ENCODE data around the gene PPFIBP2.

Gene PPFIBP2

GRCh38 chr11:7486098-7486780 is 27.6 kb upstream of the PPFIBP2 start:
- Histone ChIP-seq H3K36me3 (ENCODE audit: insufficient read depth, low read length) (no peaks in the 10 kb centered on the region), H2AFZ (ENCODE audit: low read length) (no peak overlapping the region), H3K4me2 (ENCODE audit: low read length) (no peak overlapping the region), H3K4me3 (ENCODE audit: low read depth, low read length, poor library complexity, severe bottlenecking) (no peak overlapping the region), H3K79me2 (ENCODE audit: insufficient read depth, low read length) (no peaks in the 10 kb centered on the region), H3K9ac (ENCODE audit: low read length) (no peak overlapping the region), H4K20me1 (ENCODE audit: insufficient read depth, low read length) (no peaks in the 10 kb centered on the region), H3K27me3 (ENCODE audit: insufficient read depth, low read length) (no peaks in the 10 kb centered on the region; the same call in 1 of the 2 replicates), H3K27ac (ENCODE audit: low read depth, low read length, poor library complexity, severe bottlenecking) (no peak overlapping the region), H3K4me1 (ENCODE audit: insufficient read depth, low read length, severe bottlenecking) (no peaks in the 10 kb centered on the region), H3K9me2 (ENCODE audit: low read depth, low read length) (no peaks in the 10 kb centered on the region), H3K9me3 (ENCODE audit: low read length) (no peaks in the 10 kb centered on the region), H3F3A (ENCODE audit: insufficient read depth, low read length) (no peaks in the 10 kb centered on the region)
- TF ChIP-seq CTCF (IDR thresholded peaks at IDR 0.05; ENCODE audit: low read length), result no peak
- TF ChIP-seq EZH2 (IDR thresholded peaks at IDR 0.05; ENCODE audit: borderline replicate concordance, low read length), result no peak

DNA sequence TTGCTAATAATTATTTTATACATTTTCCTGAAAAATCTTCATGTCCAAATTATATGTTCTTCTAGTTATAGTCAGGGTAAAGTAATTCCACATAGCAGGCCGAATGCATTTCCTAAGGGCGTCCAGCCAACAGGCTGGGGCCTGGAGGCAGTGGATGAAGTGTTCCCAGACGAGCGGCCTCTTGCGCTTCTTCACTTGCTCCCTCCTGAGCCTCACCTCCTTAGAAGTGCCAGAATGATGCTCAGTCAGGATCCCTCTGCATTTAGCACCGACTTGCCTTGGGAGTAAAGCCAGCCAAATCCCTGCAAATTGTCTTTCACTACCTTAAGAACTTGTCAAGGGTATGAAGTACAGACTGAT is 27.0 kb upstream of the PPFIBP2 start:
- no peaks in the 10 kb centered on the region for H3K9me2 ChIP-seq (ENCODE audit: low read depth, low read length)
- H3K27ac ChIP-seq (ENCODE audit: low read depth, low read length, poor library complexity, severe bottlenecking), result no peak overlapping the region
- H3K4me3 ChIP-seq (ENCODE audit: low read depth, low read length, poor library complexity, severe bottlenecking), result no peak overlapping the region
- H3K36me3 ChIP-seq (ENCODE audit: insufficient read depth, low read length), result no peaks in the 10 kb centered on the region
- no peak overlapping the region for H3K4me2 ChIP-seq (ENCODE audit: low read length)
- no peak overlapping the region for H2AFZ ChIP-seq (ENCODE audit: low read length)
- TF ChIP-seq EZH2 (IDR thresholded peaks at IDR 0.05; ENCODE audit: borderline replicate concordance, low read length), result no peak
- TF ChIP-seq CTCF (IDR thresholded peaks at IDR 0.05; ENCODE audit: low read length), result no peak
- H3K4me1 ChIP-seq (ENCODE audit: insufficient read depth, low read length, severe bottlenecking), result no peaks in the 10 kb centered on the region
- H4K20me1 ChIP-seq (ENCODE audit: insufficient read depth, low read length), result no peaks in the 10 kb centered on the region
- no peaks in the 10 kb centered on the region for H3K79me2 ChIP-seq (ENCODE audit: insufficient read depth, low read length)
- H3F3A ChIP-seq (ENCODE audit: insufficient read depth, low read length), result no peaks in the 10 kb centered on the region
- H3K9ac ChIP-seq (ENCODE audit: low read length), result no peak overlapping the region
- H3K9me3 ChIP-seq (ENCODE audit: low read length), result no peaks in the 10 kb centered on the region
- H3K27me3 ChIP-seq (ENCODE audit: insufficient read depth, low read length), result no peaks in the 10 kb centered on the region; the same call in 1 of the 2 replicates

GRCh38 chr11:7487360-7487759 is 26.4 kb upstream of the PPFIBP2 start:
- Histone ChIP-seq H3K4me1 (ENCODE audit: insufficient read depth, low read length, severe bottlenecking) (no peaks in the 10 kb centered on the region), H2AFZ (ENCODE audit: low read length) (no peak overlapping the region), H3K27ac (ENCODE audit: low read depth, low read length, poor library complexity, severe bottlenecking) (no peak overlapping the region), H3F3A (ENCODE audit: insufficient read depth, low read length) (no peaks in the 10 kb centered on the region), H3K9ac (ENCODE audit: low read length) (no peak overlapping the region), H4K20me1 (ENCODE audit: insufficient read depth, low read length) (no peaks in the 10 kb centered on the region), H3K79me2 (ENCODE audit: insufficient read depth, low read length) (no peaks in the 10 kb centered on the region), H3K9me2 (ENCODE audit: low read depth, low read length) (no peaks in the 10 kb centered on the region), H3K36me3 (ENCODE audit: insufficient read depth, low read length) (no peaks in the 10 kb centered on the region), H3K4me2 (ENCODE audit: low read length) (no peak overlapping the region), H3K9me3 (ENCODE audit: low read length) (no peaks in the 10 kb centered on the region), H3K4me3 (ENCODE audit: low read depth, low read length, poor library complexity, severe bottlenecking) (no peak overlapping the region), H3K27me3 (ENCODE audit: insufficient read depth, low read length) (no peaks in the 10 kb centered on the region; the same call in 1 of the 2 replicates)
- TF ChIP-seq CTCF (IDR thresholded peaks at IDR 0.05; ENCODE audit: low read length), result no peak
- TF ChIP-seq EZH2 (IDR thresholded peaks at IDR 0.05; ENCODE audit: borderline replicate concordance, low read length), result no peak
